ENCODE data around the gene TSPAN9.

The TSPAN9 gene

DNA sequence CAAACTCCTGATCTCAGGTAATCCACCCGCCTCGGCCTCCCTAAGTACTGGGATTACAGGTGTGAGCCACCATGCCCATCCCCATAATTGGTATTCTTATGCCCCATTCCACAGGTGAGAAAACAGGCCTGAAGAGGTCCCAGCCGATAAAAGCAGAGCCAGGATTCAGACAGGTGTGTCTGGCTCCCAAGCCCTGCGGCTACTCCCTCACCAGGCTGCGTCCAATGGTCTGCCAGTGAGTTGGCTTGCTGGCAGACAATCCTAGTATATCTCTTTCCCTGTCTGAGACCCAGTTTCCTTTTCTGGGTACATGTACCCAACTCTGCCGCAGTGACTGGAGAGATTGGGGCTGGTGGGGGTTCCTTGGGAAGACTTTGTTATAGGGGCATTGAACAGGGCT is 1.9 kb upstream of the TSPAN9 start:
- no peak for DNase-seq (ENCODE audit: extremely low read depth in 1 of 2, low read depth in 1 of 2)

DNA sequence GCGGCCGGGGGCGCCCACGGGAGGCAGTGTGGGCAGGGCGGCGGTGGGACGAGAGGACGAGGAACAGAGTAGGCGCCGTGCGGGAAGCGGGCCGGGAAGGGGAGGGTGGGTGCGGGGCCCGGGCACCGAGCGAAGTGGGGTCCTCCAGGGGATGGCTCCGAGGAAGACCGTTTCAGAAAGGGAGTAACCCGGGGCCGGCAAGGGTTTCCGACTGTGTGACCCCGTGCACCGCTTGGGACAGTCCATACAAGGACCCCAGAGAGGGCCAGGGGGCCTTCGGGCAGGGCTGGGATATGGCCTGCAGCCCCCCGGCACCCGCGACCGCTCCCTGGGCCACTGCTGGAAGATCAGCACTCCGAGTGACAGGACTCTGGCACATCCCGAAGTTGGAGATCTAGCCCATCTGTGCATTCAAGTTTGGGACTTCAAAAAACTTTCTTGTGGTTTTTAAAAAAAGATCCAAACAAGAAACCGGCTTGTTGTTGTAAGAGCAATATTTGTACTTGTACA is 448 bp downstream of the TSPAN9 start:
- DNase-seq (ENCODE audit: extremely low read depth in 1 of 2, low read depth in 1 of 2): no peak

DNA sequence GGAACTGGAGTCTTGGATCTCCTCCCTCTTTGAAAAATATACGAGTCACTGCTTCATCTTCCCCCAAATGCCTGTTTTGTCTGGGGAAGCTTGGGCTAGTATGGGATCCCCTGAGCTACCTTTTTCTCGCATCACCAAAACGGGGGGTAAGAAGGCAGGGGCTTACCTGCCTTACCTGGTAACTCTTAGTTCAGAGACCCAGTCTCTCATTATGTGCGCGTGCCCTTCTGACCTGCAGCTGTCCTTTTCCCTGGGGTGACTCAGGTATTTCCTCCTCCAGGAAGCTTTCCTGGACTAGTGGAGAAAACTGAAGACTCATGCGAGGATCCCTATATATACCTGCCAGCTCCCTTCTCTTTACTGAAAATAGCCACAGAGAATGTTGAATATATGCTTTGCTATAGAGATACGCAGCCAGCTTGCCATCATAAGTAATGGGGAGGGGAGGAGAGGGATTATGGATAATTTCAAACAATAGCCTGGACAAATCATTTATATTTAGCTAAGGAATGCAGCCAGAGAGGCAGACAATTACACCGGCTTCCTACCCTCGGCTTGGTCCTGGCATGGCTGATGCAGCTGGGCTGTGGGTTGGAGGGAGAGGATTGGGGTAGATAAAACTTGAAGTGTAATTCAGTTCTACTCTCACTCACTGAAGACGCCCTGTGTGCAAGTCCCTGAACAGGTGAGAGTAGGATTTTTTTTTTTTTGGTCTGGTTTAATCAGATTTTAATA is 1.1 kb downstream of the TSPAN9 start:
- no peak for DNase-seq (ENCODE audit: extremely low read depth in 1 of 2, low read depth in 1 of 2)

DNA sequence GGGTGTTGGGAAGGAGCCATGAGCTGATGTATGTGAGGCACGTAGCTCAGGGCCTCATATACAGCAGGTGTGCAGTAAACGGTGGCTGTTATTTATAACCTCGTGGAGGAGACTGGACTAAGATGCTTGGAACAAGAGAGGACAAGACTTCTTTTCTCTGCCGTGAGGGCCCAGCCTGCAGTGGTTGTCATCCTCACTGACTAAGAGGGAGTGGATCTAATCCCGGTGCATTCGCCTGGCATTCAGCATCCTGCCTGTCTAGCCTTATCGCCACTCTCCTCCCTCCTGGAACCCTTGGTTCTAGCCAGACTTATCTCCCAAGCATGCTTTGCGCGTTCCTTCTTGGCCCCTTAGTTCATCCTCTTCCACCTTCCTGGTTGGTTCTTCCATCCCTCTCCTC is 3.9 kb downstream of the TSPAN9 start:
- DNase-seq (ENCODE audit: extremely low read depth in 1 of 2, low read depth in 1 of 2): no peak

DNA sequence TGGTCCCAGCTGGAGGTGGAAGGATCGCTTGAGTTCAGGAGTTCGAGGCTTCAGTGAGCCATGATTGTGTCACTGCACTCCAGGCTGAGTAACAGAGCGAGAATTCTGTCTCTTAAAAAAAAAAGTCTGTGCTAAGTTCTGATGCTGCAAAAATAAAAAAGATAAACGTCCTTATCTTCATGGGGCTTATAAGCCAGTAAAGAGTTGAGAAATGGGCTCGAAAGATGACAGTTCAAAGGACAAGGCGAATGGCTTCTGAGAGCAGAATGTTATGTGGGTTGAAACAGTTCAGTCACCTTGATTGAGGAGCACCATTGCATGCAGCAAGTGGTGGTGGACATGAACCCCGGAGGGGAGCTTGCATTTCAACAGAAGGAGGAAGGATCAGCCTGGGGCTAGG is 4.7 kb downstream of the TSPAN9 start:
- no peak for DNase-seq (ENCODE audit: extremely low read depth in 1 of 2, low read depth in 1 of 2)

DNA sequence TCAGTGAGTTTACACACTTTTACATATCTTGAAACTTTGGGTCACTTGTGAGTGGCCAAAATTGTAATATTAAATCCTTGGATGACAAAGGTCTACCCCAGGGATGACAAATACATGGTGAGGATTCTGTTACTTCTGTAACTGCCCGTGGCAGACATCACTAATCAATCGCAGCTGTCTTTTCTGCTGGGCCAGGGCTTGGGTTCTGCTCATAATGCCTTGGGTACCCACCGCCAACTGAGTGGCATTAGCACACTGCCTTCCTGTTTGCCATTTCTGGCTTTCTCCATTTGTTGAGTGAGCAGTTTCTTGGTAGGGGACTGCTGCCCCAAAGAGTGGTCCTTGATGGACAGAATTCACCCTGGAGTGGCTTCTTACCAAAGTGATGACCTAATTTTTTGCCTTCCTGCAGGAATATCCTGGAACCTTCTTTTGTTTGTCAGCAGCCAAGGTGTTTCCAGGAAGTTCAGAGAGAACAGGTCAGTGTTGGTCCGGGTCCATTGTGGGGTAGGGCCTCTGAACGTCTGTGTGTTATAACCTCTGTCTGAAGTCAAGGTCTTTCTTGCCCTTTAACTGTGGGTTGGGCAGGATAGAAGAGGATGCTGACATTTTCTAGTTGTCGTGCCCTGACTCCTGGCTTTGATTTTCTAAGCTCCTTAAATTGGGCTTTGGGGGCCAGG is 6.2 kb downstream of the TSPAN9 start:
- DNase-seq (ENCODE audit: extremely low read depth in 1 of 2, low read depth in 1 of 2): no peak

DNA sequence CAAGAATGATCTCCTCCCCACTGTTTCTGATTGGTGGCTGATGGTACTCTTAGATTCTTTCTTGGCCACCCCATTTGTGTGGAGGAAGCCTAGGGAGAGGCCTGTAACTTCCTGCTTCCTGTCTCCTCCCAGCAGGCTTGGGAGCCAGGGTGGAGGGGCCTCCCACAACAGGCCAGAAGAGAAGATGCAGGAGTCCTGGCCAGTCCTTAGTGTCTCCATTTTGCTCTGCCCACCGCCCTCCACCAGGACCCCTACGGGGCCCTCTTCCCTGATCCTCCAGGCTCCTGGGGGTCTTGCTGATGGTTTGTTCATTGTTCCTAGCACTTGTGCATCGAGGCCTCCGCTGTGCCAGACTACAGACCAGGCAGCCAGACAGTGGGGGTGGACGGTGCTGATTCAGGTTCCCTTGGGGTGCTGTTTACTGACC is 6.8 kb downstream of the TSPAN9 start:
- no peak for DNase-seq (ENCODE audit: extremely low read depth in 1 of 2, low read depth in 1 of 2)

DNA sequence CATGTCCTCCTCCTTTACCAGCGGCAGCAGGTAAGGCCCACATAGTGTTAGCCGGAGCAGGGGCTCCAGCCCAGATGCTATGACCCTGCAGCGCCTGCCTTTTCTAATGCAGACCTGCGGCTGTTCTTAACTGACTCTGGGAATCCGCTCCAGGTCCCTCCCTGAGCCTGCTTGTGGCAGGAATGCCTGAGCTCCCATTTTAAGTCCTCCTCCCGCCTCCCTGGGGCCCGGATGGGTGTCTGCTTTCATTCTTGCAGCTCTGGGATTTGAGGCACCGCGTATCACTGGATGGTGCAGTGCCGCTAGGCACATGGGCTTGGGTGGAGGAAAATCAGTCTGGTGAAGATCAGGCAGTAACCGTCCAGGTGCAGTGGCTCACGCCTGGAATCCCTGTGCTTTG is 7.6 kb downstream of the TSPAN9 start:
- no peak for DNase-seq (ENCODE audit: extremely low read depth in 1 of 2, low read depth in 1 of 2)

DNA sequence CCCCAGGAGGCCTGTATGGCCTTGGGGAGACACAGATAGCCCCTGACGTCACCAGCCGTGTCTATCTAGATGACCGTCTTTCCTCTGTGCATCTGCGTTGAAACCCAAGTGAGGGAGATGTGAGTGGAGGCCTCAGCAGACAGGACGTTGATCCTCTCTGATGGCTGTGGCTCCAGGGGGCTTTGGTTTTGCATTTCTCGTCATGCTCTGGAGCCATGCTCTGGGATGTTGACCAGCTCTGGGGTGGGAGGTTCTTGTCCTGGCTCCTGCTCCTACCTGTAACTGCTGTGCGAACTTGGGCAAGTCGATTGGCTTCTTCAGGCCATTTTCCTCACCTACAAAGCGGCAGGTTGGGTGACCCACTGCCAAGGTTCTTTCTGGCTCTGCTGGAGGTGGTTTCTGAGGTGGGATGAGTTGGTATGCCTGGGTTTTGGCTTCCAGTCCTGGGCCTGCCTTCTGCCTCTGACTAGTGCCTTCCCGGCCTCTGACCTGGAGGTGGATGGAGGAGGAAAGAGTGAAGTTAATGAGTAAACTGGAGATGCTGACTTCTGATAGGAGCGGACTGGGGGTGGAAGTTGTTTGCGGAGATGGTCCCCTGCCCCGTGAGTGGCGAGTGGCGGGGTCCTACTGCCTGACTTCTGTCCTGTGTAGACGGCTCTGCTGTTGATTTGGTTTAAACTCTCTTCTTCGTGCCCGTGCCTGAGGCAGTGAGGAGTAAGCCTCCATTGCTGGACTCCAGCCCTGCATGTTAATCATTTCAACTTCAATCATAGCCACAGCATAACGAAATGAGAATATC is 8.4 kb downstream of the TSPAN9 start:
- DNase-seq (ENCODE audit: extremely low read depth in 1 of 2, low read depth in 1 of 2): no peak

DNA sequence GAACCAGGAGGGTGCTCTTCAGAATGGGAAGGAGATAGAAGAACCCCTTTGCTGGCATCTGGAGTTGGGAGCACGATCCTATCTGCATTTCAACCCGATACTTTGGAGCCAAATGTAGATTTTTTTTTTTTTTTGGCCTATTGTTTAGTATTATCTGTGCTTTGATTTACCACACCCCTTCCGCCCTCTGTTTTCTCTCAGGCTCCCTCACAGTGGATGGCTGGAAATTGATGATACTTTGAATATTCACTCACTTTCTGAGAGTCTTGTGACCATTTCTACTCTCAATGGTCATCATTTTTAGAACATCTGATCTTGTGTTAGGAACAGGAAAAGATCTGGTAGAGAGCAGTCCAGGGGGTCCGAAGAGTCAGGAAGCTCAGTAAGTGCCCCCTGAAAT is 9.0 kb downstream of the TSPAN9 start:
- no peak for DNase-seq (ENCODE audit: extremely low read depth in 1 of 2, low read depth in 1 of 2)

DNA sequence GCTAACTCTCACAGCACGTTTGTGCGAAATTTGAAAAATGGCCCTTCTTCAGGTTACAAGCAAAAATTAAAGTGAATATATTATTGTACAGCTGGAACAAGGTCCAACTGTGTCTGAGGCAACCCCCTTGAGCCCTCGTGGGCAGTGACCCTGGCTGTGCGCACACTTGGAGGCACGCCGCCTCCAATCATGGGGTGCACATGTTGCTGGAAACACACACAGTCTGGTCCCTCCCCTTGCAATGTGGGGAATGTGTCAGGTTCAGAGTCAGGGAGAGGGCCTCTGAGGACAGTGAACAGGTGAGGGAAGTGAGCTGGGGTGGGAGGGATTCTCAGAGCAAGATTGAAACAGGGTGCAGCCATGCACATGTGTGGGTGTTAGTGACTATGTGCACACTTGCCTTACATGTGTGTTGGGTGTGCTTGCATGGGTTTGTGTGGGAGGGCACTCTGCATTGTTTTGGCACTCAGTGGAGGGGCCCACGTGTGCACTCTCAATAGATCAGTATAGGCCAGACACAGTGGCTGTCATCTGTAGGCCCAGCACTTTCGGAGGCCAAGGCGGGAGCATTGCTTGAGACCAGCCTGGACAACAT is 9.6 kb downstream of the TSPAN9 start:
- no peak for DNase-seq (ENCODE audit: extremely low read depth in 1 of 2, low read depth in 1 of 2)

DNA sequence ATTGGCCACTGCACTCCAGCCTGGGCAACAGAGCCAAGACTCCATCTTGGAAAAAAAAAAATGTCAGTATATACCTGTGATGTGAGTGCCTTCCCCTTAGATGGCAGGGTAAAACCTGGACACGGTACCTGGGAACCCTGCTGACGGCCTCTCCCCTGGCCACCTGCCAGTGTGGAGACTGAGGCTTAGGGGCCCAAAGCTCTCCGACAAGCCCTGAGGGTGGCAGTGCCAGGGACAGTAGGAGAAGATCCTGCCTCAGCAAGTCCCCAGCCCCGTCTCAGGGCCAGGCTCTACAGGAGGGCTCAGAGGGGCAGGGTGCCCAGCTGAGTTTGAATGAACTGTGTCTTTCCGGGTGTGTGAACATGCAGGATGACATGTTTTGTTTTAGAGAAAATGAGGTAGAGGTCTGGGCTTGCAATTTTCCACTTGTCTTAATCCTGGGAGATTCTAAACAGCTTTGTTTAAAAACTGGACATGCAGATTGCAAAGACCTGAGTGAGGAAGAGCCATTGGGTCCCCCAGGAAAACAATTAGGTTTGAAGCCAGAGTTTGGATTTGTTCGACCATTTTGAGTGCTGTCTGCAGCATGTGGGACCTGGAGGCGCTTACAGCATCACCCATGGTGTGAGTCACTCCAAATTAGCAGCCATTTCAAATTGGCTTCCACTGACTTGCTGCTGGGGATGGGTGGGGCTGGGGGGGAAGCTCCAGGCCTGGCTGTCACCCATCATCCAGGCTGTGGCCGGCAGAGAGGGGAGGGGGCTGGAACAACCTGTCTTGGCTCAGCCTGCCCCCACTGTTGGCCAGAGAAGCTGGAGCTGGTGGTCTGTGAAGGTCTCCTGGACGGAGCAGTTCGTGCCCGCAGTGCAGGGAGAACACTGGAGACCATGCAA is 10.8 kb downstream of the TSPAN9 start:
- DNase-seq (ENCODE audit: extremely low read depth in 1 of 2, low read depth in 1 of 2): no peak

DNA sequence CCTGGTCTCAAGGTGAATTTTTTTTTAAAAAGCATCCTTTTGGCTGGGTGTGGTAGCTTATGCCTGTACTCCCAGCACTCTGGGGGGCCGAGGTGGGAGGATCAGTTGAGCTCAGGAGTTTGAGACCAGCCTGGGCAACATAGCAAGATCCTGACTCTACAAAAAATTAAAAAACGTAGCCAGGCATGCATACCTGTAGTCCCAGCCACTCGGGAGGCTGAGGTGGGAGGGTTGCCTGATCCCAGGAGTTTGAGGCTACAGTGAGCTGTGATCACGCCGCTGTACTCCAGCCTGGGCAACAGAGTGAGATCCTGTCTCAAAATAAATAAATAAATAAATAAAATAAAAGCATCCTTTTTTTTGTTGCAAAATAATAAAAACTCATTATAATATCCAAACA is 12.4 kb downstream of the TSPAN9 start:
- no peak for DNase-seq (ENCODE audit: extremely low read depth in 1 of 2, low read depth in 1 of 2)

DNA sequence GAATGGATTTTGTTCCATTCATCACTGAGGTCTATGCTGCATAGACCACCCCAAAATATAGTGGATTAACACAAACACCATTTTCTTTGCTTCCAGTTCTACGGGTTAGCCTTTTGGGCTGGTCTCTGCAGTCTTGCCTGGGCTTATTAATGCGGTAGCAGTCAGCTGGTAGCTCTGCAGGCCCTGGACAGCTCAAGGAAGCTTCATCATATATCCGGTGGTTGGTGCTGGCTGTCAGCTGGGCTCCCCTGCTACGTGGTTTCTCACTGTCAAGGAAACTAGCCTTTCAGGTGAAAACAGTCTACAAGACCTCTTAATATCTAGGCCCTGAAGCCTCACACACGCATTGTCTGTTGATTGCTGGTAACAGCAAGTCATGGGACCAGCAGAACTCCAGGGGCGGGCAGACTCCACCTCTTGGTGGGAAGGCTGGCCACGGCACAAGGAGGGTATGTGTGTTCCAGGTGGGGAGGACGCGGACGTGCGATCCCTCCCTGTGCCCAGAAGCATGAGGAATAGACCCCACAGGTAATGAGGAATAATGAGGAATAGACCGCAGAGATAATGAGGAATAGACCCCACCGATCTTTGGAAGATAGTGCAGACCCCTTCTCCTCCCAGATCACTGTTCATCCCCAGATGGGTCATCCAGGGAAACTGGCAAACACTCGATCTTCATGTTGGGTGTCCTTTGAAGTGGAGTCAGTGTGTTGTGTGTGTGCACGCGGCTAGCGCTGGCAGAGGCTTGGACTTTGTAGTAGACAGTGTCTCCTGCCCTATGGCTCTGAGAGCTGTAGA is 13.3 kb downstream of the TSPAN9 start:
- no peak for DNase-seq (ENCODE audit: extremely low read depth in 1 of 2, low read depth in 1 of 2)

DNA sequence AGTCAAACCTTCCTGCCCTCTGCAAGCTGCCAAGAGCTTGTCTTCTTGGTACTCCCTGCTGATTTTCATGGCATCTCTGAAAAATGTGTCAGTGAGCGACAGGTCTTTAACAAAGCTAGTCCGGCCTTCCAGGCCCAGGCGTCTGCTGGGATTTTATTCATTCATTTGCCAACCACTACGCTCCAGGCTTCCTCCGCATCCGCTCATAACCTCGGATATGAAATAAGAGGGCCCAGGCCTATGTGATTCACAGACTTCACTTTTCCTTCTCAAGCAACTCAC is 13.8 kb downstream of the TSPAN9 start:
- DNase-seq (ENCODE audit: extremely low read depth in 1 of 2, low read depth in 1 of 2): no peak

DNA sequence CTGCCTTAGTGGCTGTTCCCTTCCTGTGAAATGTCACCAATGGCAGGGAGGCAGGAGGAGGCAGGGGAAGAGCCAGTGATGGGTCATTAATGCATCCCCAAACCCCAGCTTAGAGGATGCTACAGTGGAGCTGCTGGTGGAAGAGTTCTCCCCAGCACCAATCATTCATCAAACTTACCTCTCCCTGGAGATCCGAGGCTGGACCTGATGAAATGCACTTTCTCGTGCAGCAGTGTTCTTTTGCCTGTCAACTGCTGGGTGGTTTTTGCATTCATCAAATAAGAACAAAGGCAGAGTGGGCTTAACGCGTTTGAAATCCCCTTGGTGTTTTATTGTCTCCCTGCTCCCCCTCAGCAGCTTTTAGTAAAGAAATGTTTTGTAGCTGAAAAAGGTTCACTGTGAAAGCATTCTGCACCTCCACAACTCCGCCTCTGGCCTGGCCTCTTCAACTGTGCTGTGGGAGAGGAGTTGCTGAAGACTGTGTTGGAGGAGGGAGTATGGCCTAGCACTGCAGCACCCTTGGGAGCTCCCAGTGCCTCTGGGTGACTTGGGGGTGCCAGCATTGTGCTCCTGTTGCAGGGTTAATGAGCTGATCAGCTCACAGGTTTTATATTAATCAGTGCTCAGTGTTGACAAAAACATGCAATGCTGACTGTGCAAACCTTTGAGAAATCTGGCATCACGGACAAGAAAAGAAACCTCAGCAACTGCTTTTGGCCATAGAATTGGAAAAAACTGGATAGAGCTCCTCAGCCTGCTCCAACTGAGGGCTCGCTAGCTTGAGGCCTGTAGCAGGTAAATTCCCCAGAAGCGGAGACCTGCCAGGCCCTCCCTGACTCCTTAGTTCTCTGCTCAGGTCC is 14.4 kb downstream of the TSPAN9 start:
- DNase-seq (ENCODE audit: extremely low read depth in 1 of 2, low read depth in 1 of 2): no peak

DNA sequence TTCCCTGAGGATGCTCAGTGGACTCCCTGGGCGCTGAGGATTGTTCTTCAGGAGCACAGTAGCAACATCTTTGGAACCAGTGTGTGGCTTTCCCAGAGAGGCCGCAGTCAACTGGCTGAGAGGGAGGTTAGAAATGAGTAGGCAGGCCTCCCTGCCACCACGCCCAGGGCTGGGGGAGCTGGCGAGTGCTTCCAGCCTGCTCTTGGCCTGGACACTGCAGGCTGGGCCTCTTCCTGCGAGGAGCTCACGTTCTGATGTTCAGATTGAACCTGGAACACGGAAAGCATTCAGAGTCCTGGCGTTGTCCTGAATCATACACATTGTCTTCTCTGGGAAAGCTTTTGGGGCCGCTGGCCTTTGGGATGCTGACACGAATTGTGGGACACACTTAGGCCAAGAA is 15.6 kb downstream of the TSPAN9 start:
- no peak for DNase-seq (ENCODE audit: extremely low read depth in 1 of 2, low read depth in 1 of 2)

DNA sequence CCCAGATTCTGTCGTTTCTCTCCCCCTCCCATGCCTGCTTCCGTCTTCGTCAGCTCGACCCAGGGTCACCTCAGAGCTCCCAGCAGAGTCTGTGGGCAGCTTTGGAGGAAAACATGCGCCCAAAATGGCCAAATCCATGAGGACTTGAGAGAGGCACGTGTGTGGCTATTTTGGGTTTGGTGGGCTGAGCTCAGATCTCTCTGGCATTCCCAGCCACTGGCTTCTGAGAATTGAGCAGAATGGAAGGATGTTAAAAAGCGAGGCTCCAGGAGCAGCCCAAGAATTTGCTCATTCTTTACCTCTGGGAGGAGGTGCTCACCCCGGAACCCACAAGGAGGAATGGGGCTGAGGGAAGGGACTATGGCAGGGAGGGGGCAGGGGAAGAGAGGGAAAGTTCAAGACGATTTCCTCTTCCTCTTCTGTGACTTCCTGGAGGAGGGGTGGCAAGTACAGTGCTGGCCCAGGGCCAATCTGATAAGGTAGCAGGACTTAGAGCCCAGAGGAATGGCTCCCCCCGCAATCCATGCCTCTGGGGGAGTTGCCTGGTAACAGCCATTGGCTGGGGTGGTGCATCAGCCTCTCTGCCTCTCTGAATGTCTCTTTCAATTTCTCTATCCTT is 20.1 kb downstream of the TSPAN9 start:
- DNase-seq (ENCODE audit: extremely low read depth in 1 of 2, low read depth in 1 of 2): no peak
